GM11168 (cell line): ENCODE measurements around the gene FAHD1.

Experiments used
- in situ Hi-C: fragments of 300-500 bp; cut with MboI; formaldehyde crosslinking; loops from one replicate; pipeline ENCODE4 v1.12.0; 2022; ENCODE audit warnings: low sequenced_read_pairs; ENCODE audit not compliant: unreplicated experiment

Gene FAHD1

DNA sequence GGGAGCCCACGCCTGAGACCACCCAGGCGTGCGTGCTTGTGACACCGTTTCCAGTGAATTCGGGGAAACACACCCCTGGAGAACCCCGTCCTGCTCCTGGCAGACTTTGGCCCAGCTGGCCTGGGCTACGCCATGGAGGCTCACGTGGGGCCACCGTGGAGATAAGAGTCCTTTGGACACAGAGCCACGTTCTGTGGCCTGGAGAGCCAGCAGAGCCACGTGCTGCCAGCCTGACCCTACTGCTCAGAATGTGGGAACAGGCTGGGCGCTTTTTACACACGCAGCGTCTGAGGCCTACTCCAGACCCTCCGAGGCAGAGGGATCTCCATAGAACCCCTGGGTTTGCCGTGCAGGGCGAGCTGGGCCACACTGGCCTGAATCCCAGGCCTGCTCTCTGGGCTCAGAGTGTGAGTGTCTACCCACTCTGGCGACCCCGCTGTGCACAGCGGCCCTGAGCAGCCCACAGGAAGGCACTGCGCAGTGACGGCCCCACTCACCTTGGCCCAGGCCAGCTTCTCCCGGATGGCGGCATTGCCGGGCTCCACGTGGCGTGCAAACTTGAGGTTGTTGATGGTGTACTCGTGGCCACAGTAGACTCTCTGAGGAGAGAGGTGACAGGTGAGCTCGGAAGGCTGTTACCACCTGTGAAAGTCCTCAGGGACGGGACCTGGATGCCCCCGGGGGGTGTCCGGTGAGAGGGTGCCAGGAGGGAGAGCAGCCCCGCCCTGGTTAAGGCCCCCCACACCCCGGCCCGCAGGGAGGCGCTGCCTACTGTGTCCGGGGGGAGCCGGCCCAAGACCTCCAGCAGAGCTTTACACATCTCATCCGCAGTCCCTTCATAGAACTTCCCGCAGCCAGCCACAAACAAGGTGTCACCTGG is 10.4 kb upstream of the FAHD1 start:
- in situ Hi-C loops, result no loop called here

DNA sequence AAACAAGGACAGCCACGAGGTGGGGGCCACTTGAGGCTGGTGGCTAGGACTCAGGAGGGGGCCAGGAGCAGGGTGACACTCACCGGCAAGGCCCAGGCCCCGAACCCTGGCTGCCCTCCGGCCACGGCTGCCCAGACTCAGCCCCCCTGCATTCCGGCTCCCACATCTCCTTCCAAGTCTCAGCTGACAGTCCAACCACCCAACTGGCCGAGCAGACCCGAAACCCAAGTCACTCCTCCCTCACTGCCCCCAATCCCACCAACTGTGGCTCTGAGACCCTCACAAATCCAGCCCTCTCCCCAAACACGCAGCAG is 9.8 kb upstream of the FAHD1 start:
- in situ Hi-C loops, result no loop called here

DNA sequence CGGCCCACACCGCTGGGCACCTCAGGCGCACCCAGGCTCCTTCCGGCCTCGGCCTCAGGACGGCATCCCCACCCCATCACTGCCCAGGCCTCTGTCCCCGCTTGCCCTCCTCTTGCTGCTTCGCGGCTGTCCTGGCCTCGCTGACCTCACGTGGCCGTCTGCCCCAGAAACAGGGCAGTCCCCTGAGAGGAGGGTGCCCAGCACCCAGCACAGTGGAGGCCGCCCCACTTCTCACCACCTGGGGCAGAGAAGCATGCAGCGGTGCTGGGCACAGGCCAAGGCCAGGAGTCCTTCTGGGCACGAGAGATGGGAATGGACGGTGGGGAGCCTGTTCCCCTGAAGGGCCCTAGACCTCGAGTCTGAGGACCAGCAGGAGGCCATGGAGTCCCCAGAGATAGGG is 9.3 kb upstream of the FAHD1 start:
- in situ Hi-C loops, result no loop called here

DNA sequence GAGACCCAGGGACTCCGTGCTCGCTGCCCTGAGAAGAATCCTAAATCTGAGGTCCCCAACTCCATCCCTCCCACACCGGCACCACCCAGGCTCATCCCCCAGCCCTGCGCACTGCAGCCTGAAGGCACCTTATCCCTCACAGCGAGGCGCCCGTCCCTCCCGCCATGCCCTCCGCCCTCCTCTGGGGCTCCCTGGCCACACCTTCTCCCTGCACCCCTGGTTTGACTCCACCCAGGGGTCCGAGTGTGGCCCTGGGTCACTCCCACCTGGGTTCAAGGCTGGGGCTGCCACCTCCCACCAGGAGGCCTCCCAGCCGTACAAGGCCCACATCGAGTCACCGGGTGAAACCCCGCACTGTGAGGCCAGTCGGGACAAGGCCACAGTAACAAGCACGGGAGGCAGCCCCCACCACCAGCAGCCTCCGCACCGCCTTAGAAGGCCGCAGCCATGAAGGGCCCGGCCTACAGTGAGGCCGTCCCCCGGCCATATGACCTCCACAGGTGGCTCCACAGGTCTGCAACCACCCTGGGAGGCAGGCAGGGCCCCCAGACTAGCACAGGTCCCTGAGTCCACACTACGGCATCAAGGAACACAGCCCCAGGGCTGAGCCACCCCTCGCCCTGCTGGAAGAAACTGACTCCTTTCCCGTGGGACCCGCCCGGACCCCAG is 8.7 kb upstream of the FAHD1 start:
- in situ Hi-C loops, result no loop called here

DNA sequence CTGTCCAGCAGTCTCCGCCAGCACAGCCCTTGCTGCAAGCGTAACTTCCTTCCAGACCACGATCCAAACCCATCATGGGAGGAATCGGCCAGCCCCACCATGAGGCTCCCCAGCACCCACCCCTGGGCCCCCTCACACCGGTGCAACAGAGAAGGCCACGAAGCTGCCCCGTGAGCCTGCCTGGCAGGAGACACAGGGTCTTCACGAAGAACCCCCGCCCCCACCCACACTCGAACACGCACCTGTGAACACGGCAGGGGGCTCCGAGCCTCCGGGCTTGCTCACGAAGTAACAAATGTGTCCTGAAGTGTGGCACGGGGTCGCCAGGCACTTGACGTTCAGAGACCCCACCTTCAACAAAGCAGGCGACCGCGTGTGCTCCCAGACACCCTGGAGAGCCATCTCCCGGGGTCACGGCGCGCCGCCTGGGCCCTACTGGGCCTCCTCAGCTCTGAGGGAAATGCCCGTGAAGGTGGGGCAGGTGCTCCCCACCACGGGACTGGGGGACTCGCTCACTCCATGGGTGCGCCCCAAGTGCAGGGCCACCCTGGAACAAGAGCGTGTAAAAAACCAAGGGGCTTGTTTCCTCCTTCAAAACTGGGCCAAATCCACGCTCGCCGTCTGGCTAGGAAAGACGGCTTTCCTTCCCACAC is 8.0 kb upstream of the FAHD1 start:
- in situ Hi-C loops, result no loop called here

DNA sequence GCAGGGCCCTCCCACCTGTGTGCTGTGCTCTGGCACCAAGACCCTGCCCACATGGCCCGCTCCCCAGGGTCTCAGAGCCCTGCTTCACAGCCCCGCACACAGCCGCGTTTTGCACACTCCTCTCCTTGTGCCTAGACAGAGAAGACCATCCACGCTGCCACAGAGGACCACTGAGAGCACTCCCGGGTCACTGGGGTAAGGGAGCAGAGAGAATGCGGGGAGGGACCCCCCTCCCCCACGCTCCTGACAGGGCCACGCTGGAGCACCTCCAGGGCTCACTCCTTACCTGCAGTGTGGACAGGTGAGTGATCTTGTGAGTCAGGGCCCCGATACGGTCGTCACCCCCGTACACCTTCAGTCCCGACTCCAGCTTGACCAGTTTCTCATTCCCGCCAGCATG is 7.4 kb upstream of the FAHD1 start:
- in situ Hi-C loops, result no loop called here

DNA sequence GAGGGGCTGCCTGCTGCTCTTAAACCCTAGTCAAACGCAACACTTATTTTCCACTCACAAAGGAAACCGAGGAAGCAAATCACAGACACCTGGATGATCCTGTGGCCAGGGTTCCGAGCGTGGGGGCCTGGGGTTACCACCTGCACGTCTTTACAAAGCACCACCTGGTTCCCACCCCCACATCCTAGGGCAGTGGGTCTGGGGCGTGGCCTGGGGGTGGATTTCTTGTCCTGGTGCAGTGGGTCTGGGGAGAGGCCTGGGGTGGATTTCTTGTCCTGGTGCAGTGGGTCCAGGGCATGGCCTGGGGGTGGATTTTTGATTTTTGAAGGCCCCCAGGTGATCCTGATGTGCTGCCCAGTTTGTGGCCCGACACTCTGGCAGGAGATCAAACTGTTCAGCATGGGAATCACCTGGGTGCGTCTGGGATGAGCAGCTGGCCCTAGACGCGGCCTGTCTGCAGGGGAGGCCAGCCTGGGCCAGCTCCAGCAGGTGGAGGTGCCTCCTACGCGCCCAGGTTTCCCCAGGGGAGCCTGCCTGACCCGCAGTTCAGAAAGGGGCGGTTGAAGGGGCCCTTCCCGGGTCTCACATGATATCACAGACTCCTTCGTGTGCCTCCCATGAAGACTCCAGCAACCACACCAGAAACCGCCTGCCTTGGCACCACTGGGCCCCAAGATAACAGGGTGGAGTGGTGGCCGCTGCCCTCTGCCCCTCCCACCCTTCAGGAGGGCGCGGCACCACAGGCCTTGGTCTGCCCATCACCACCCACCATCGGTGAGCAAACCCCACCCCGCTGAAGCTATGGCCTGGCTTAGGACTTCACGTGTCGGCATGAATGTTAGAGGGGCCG is 6.7 kb upstream of the FAHD1 start:
- in situ Hi-C loops, result no loop called here

DNA sequence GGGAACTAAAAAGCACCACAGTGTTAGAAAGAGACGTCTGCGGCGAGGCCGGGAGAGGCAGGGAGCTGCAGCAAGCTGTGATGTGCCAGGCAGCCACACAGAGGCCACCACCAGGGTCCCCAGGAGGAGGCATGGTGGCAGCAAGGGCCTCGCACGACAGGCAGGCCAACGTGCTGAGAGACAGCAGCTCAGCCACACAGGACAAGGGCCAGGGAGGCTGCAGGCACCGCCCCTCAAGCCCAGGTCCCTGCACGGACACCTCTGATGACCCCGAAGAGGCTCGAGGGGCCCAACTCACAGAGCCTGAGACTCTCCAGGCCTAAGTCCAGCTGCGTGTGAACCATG is 6.1 kb upstream of the FAHD1 start:
- in situ Hi-C loops, result no loop called here

DNA sequence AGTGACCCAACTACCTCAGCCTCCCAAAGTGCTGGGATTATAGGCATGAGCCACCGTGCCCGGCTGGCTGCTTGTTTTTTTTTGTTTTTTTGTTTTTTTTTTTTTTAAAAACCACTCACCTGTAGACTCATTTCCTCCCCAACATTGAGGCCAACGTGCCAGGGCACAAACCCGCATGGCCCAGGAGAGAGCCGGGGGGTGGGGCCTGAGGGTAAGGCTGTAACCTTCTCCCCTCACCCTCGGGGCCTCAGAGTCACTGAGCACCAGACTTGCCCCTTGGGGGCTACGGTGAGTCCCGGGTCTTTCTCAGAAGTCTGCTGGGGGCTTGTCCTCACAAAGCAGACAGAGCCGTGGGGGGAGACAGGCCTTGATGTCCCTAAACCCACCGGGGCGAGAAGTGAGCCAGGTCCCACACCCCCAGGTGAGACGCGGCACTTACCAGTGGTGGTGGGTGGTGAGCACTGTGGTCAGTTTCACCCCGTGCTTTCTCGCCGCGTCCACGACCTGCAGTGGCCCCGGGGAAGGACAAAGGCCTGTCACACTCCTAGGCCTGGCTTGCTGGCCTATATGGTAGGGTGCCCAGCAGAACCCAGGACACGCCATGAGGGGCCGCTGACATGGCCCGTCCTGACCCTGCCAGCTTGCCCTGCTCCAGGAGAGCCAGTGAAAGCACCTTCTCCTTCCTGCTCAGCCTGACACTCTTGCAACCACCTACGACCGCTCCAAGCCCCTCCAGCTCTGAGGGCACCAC is 5.0 kb upstream of the FAHD1 start:
- in situ Hi-C loops, result no loop called here

DNA sequence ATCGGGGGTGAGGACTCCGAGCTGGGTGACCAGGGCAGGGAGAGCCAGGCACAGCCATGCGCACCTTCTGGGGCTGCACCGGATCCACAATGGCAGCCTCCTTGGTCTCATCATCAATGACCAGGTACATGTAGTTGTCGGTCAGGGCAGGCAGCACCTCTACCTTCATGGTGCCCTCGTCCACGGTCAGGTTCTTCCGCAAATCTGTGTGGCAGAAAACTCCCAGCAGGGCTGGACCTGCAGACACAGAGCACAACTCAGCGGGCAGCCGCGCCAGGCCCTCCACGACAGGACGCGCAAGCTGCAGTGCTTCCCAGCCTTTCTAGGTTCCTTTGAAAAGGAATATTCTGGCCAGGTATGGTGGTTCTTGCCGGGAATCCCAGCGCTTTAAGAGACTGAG is 4.2 kb upstream of the FAHD1 start:
- in situ Hi-C loops, result no loop called here

DNA sequence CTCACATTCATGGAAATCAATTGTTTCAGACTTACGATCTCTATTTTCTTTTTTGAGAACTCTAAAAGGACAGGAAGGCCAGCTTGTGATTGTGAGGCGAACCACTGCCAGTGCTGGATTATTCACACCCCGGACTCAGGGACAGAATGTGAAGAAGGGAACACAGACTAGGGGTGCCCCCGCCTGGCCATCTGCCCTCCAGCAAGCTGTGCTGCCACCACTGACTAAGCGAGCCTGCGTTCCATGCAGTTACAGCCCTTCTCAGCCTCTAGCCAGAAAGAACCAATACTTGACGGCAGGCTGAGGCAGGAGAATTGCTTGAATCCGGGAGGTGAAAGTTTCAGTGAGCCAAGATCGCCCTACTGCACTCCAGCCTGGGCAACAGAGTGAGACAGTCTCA is 3.2 kb upstream of the FAHD1 start:
- in situ Hi-C loops, result no loop called here

DNA sequence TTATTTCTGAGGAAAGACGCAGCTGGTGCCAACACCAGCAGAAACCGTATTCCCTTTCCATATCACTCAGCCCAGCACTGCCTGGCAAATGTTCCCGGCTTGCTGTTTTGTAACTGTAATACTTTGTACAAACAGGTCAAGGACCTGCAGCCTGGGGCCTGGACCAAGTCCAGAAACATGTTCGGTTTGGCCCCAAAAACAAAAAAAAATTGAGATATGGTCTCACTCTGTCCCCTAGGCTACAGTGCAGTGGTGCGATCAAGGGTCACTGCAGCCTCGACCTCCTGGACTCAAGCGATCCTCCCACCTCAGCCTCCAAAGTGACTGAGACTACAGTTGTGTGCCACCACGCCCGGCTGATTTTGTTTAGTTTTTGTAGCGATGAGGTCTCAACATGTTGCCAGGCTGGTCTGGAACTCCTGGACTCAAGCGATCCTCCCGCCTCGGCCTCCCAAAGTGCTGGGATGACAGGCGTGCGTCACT is 1.6 kb upstream of the FAHD1 start:
- in situ Hi-C loops, result no loop called here

DNA sequence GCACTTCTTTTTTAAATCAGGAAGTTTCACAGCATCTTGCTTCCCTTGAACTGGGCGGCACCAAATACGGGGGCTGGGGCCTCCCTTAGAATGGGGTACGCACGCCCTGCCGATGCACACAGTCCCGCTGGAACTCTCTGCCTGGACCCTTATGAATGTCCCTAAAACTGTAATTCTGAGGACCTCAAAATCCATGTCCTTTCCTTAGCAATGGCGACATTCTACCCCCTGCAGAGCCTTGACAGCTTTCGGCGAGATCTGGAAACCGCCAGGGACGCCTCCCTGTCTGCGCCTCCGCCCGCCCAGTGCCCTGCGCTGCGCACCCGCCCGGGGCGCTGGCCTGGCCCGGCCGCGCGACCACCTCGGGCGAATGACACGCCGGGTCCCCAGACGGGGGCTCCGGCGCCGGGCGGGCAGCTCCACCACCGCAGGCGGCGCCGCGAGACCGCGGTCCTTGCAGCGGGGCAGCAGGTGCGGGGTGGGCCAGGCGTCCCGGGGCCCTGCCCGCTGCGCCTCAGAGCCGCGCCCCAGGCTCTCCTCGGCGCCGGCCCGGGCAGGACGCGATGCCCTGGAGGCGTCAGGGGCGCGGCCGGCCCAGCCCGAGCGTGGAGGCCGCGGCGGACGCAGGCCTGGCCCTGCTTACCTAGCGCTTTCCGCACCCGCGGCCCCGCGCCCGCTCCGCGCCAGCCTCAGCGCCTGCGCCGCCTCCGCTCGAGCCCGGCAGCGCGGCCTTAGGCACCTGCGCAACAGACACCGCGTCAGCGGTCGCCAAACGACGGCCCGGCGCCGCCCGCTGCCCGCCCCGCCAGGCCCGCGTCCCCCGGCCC is 929 bp upstream of the FAHD1 start:
- in situ Hi-C loops, result no loop called here

DNA sequence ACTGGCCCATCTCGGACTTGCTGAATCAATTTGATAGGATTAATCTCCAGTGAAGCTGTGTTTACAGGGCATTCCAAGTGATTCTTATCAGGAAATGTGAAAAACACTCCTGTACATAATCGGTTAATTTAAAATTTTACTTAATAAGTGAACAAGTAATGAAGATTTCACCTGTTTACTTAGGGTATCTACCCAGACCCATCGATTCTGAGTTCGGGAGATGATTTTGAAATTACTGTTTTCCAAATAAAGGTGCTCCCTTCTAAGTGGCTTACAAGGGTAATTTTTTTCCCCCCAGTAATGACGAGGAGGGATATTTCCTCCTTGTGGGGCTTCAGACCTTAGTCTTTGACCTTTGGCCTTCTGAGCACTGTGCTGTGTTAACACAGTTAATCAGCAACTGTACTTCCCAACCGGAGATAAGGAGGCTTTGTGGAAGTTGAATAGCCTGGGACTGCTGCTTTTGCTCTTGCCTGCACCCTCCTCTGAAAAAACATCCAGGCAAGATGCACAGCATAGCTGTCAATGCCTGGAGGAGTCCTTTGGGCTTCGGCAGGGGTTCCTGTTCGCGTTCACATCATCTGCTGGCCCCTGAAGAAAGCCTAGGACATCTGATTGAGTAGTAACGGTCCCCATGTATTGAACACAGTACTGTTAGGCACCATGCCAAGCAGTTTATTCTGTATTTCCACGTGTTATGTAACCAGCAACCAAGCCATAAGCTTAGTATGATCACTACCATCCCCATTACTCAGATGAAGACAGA is 1.8 kb downstream of the FAHD1 start:
- in situ Hi-C loops, result no loop called here

DNA sequence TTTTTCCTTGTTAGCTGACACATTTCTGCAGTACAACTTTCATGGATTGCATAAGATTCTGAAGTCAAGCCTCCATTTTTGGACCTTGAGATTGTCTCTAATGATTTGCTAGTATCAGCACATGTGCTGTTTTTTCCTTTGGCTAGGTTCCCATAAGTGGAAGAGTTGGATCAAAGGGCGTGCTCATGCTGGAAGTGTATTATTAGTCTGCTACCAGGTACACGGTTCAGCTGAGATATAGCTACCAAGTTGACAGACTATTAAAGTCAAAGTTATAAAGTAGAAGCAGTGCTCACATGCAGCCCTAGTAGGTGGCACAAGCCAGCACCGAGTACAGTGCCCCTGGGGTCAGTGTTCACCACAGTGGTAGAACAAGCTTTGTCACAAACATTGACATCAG is 3.2 kb downstream of the FAHD1 start:
- in situ Hi-C loops, result no loop called here

DNA sequence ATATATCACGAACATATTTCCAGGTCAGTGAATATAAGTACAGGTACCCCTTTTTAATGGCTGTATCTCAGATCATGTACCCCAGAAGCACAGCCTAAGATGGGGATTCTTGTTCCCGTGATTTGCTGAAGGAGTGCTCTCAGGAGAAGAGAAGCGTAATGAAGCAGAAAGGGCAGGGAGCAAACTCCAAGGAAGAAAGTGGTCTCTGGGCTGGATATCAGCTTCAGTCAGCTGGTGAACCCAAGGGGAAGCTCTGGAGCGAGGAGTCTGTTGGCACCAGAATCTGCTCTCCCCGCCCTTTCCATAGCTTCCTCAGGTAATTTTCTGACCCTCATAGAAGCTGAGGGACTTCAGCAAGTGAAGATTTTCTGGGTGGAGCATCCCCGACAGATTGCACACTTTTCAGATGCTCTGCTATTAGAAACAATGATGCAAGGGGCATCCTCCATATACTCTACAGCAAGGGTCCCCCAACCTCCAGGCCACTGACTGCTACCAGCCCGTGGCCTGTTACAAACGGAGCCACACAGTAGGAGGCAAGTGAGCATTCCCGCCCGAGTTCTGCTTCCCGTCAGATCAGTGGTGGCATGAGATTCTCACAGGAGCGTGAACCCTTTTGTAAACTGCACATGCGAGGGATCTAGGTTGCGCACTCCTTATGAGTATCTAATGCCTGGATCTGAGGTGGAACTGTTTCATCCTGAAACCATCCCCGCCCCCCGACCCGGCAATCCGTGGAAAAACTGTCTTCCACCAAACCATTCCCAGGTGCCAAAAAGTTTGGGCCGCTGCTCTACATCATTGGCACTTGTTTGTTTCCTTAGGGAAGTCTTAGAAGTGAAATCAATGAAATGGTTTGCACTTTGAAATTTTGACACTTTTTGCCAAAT is 4.4 kb downstream of the FAHD1 start:
- in situ Hi-C loops, result no loop called here

DNA sequence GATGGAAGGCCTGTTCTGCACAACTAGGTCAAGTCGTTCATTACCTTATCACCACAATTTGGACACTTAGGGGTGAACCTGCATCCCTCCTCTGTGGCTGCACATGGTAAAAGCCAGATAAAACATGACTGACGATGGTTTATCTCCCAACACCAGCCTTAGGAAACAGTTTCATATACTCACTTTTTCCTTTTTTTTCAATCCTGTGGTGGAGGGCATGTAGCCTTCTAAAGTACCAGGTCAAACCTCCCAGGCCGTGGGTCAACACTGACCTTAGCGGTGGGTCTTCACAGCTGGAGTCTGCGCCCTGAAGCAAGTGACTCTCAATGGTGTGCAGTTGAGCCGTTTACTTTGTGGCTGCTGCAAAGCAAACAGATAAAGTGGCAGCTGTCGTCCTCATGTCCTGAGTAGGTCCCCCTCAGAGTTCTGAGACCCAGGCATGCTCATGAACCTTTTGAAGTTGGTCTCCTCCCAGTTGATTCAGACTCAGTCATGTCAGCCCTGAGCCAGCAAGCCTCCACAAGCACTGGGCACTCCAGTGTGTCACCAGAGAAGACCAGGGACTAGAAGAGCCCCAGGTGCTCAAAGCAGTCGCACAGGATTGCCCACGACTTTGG is 5.9 kb downstream of the FAHD1 start:
- in situ Hi-C loops, result no loop called here
